GM12891 (cell line): Measurements from ENCODE around the gene CFAP97D2.

Source experiments
- PAX5 ChIP-seq: IDR thresholded peaks from 2 replicates; pipeline ENCODE4 v1.6.1; 2011; ENCODE audit warnings: low read length, moderate library complexity, mild to moderate bottlenecking; ENCODE audit not compliant: insufficient read depth, severe bottlenecking
- POLR2A ChIP-seq: IDR thresholded peaks from 2 replicates; pipeline ENCODE4 v1.6.1; 2011; ENCODE audit warnings: low read depth, low read length, control low read depth
- POLR2AphosphoS5 ChIP-seq: IDR thresholded peaks from 2 replicates; pipeline ENCODE4 v1.6.1; 2011; ENCODE audit warnings: low read depth, low read length, control low read depth
- POU2F2 ChIP-seq: IDR thresholded peaks from 2 replicates; pipeline ENCODE4 v1.6.1; 2011; ENCODE audit warnings: low read depth, mild to moderate bottlenecking, control low read depth, low read length, moderate library complexity
- TAF1 ChIP-seq: IDR thresholded peaks from 2 replicates; pipeline ENCODE4 v1.6.1; 2011; ENCODE audit warnings: low read depth, low read length, control low read depth

DNA sequence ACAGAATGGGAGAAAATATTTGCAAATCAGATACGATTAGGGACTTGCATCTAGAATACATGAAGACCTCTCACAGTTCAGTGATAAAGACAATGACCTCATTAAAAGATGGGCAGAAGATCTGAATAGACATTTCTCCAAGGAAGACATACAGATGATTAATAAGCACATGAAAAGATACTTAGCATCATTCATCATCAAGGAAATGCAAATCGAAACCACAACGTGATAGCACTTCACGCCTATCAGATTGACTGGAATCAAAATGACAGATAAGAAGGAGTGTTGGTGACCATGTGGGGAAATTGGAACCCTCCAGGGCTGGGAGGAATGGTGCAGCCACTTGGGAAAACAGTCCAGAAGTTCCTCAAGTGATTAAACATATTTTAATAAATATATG is 25.8 kb downstream of the CFAP97D2 start:
- TF ChIP-seq POLR2A (no peak), POU2F2 (no peak), POLR2AphosphoS5 (no peak), TAF1 (no peak), PAX5 (no peak)
